ENCODE results near the gene ENAM. TPM values are rescaled to one million over a fixed set of nuclear protein-coding genes. Genes with fewer than 3 reads are reported as not detected.

ENAM gene
- not detected in 3 replicates for total RNA-seq

DNA sequence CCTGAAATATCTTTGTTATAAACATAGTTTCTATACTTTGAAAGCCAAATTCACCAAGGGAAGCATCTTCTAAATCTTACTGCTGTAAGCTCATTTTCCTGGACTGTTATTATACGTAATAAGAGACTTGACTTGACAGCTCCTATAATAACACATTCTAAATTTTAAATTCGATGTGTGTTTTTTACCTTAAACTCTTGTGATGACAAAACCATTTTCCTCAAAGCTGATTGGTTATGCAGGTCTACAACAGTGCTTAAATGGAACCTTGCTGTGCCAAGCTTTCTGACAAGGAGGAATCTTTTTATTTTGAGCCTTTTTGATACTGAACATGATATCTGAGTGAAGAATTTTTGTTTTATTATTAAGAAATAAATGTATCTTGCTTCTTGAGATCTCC is at the start of gene ENAM:
Gene ENAM (plus strand): TSS at position 301 of the 400 bp plus-strand sequence. CDS start 757 bp downstream, outside the sequence.
- no peaks in the 10 kb centered on the region for H3K9me3 Mint-ChIP-seq
- no peak for DNase-seq (ENCODE audit: low spot score in 2 of 2, unreplicated experiment in 2 of 2)
- TF ChIP-seq, protein P1, sequence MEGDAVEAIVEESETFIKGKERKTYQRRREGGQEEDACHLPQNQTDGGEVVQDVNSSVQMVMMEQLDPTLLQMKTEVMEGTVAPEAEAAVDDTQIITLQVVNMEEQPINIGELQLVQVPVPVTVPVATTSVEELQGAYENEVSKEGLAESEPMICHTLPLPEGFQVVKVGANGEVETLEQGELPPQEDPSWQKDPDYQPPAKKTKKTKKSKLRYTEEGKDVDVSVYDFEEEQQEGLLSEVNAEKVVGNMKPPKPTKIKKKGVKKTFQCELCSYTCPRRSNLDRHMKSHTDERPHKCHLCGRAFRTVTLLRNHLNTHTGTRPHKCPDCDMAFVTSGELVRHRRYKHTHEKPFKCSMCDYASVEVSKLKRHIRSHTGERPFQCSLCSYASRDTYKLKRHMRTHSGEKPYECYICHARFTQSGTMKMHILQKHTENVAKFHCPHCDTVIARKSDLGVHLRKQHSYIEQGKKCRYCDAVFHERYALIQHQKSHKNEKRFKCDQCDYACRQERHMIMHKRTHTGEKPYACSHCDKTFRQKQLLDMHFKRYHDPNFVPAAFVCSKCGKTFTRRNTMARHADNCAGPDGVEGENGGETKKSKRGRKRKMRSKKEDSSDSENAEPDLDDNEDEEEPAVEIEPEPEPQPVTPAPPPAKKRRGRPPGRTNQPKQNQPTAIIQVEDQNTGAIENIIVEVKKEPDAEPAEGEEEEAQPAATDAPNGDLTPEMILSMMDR (IDR thresholded peaks at IDR 0.05; ENCODE audit: unreplicated experiment), result no peak
- H3K4me1 Mint-ChIP-seq, result peaks cover 8% of the 10 kb centered on the region
- no peaks in the 10 kb centered on the region for H3K27me3 Mint-ChIP-seq (ENCODE audit: low read depth)
- H3K36me3 Mint-ChIP-seq, result no peaks in the 10 kb centered on the region
- H3K27ac Mint-ChIP-seq, result no peak within 1 kb of the TSS
- H3K4me3 Mint-ChIP-seq, result no peak within 1 kb of the TSS

DNA sequence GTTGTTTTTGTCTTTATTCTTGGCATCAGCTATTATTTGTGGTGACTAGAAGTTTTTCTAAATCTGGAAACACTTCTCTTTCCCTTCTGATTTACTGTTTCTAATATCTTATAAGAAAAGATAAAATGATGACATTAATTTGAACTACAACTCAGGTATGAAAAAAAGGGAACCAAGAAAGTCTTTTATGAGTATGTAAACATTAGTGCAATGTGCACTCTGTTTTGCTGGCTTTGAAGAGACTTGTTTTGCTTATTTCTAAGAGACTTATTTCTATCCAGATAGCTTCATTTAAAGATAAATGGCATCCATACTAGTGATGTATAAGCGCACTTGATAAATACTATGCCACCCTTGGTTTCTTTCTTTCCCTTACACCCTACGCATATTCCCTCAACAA is 46.6 kb upstream of the ENAM start:
- no peaks in the 10 kb centered on the region for H3K27me3 Mint-ChIP-seq (ENCODE audit: low read depth)
- TF ChIP-seq, protein P1 (IDR thresholded peaks at IDR 0.05; ENCODE audit: unreplicated experiment), result no peak
- peaks cover 13% of the 10 kb centered on the region for H3K9me3 Mint-ChIP-seq
- H3K4me1 Mint-ChIP-seq, result peaks cover 18% of the 10 kb centered on the region
- no peak for DNase-seq (ENCODE audit: low spot score in 2 of 2, unreplicated experiment in 2 of 2)
- no peak overlapping the region for H3K27ac Mint-ChIP-seq
- H3K36me3 Mint-ChIP-seq, result no peaks in the 10 kb centered on the region
- H3K4me3 Mint-ChIP-seq, result no peak overlapping the region

- DNase-seq (ENCODE audit: low spot score in 2 of 2, unreplicated experiment in 2 of 2), result no peak
- no peak overlapping the region for H3K27ac Mint-ChIP-seq
- H3K9me3 Mint-ChIP-seq, result peaks cover 7% of the 10 kb centered on the region
- no peak overlapping the region for H3K4me3 Mint-ChIP-seq
- TF ChIP-seq, protein P1 (IDR thresholded peaks at IDR 0.05; ENCODE audit: unreplicated experiment), result no peak
- peaks cover 12% of the 10 kb centered on the region for H3K4me1 Mint-ChIP-seq
- no peaks in the 10 kb centered on the region for H3K36me3 Mint-ChIP-seq
- no peaks in the 10 kb centered on the region for H3K27me3 Mint-ChIP-seq (ENCODE audit: low read depth)
Observed at GRCh38 chr4:70583952-70584834, 44.4 kb upstream of the ENAM start.

DNA sequence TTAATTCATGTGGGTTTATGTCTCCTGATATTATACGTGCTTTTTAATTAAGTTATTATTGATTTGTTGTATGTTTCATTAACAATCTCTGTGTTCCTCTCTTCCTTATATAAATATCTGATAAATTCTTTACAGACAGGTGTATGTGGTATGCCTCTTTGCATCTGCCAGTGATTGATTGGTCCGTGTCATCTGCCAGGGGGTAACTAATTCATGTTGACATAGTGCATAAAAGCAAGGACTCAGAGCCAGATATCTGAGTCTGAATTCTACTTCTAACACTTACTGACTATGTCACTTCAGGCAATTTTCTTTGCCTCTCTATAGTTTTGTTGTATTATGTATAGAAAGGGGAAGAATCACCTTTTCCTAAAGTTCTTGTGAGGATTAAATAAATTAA is 41.7 kb upstream of the ENAM start:
- DNase-seq (ENCODE audit: low spot score in 2 of 2, unreplicated experiment in 2 of 2), result no peak
- no peaks in the 10 kb centered on the region for H3K27me3 Mint-ChIP-seq (ENCODE audit: low read depth)
- H3K4me1 Mint-ChIP-seq, result peaks cover 18% of the 10 kb centered on the region
- H3K27ac Mint-ChIP-seq, result no peak overlapping the region
- no peaks in the 10 kb centered on the region for H3K36me3 Mint-ChIP-seq
- TF ChIP-seq, protein P1 (IDR thresholded peaks at IDR 0.05; ENCODE audit: unreplicated experiment), result no peak
- H3K4me3 Mint-ChIP-seq, result no peak overlapping the region
- H3K9me3 Mint-ChIP-seq, result no peaks in the 10 kb centered on the region

- peaks cover 14% of the 10 kb centered on the region for H3K4me1 Mint-ChIP-seq
- no peak overlapping the region for H3K4me3 Mint-ChIP-seq
- no peaks in the 10 kb centered on the region for H3K36me3 Mint-ChIP-seq
- TF ChIP-seq, protein P1 (IDR thresholded peaks at IDR 0.05; ENCODE audit: unreplicated experiment), result no peak
- no peaks in the 10 kb centered on the region for H3K9me3 Mint-ChIP-seq
- no peak overlapping the region for H3K27ac Mint-ChIP-seq
- H3K27me3 Mint-ChIP-seq (ENCODE audit: low read depth), result no peaks in the 10 kb centered on the region
- no peak for DNase-seq (ENCODE audit: low spot score in 2 of 2, unreplicated experiment in 2 of 2)
Observed at GRCh38 chr4:70589785-70590184, 38.8 kb upstream of the ENAM start.
